ENCODE measurements around the gene ALG2. TPM values are rescaled to one million over a fixed set of nuclear protein-coding genes. Genes with fewer than 3 reads are reported as not detected.
A peak's percentile ranks its signal among the peaks of the same experiment; 100 is the strongest.

ALG2 gene
- total and polyA plus RNA-seq, 9 of the 15 experiments (the other 6 are each of a cell fraction or from before 2014, with no cell fraction given): 4.9 to 41.9 (median 20.2) TPM

GRCh38 chr9:99259231-99259918, 37.6 kb upstream of the ALG2 start:
- peak overlapping the region; percentile 92 for H2AFZ ChIP-seq (ENCODE audit: low read depth, low read length)
- peak overlapping the region in 1 of 2 experiments; percentile 80; a peak in 3 of 4 replicates for H3K9ac ChIP-seq (ENCODE audit: insufficient read depth in 1 of 2, low read depth in 2 of 2, low read length in 2 of 2)
- in situ Hi-C loops (cut with MboI): loop anchor here (25.0 kb wide), 1 partner anchor 753 kb away; no protein-coding TSS in a partner anchor
- TF ChIP-seq ZFP36 (IDR thresholded peaks at IDR 0.05; ENCODE audit: low read depth, low read length, partially characterized antibody) (no peak), TBP (optimal IDR thresholded peaks at IDR 0.05; ENCODE audit: low read depth, low read length) (no peak), NR2C1 (IDR thresholded peaks at IDR 0.05) (no peak), NR2C1 (tag; IDR thresholded peaks at IDR 0.05) (peak; percentile 48; the same call in 1 of the 2 replicates), ZNF354B (CRISPR knock-in tag; IDR thresholded peaks at IDR 0.05) (no peak), CEBPB (tag; IDR thresholded peaks at IDR 0.05) (peak; percentile 82), ZNF395 (CRISPR knock-in tag; IDR thresholded peaks at IDR 0.05) (peak; percentile 71; the same call in 1 of the 2 replicates), ZNF583 (CRISPR knock-in tag; IDR thresholded peaks at IDR 0.05) (0 out of 2 replicates have a peak, but pooled peaks have one; percentile 53), CREB3L1 (IDR thresholded peaks at IDR 0.05; ENCODE audit: borderline replicate concordance, low read depth) (peak; percentile 30; the same call in 1 of the 2 replicates), SMARCA4 (IDR thresholded peaks at IDR 0.05) (no peak)
- TF ChIP-seq, protein P1, sequence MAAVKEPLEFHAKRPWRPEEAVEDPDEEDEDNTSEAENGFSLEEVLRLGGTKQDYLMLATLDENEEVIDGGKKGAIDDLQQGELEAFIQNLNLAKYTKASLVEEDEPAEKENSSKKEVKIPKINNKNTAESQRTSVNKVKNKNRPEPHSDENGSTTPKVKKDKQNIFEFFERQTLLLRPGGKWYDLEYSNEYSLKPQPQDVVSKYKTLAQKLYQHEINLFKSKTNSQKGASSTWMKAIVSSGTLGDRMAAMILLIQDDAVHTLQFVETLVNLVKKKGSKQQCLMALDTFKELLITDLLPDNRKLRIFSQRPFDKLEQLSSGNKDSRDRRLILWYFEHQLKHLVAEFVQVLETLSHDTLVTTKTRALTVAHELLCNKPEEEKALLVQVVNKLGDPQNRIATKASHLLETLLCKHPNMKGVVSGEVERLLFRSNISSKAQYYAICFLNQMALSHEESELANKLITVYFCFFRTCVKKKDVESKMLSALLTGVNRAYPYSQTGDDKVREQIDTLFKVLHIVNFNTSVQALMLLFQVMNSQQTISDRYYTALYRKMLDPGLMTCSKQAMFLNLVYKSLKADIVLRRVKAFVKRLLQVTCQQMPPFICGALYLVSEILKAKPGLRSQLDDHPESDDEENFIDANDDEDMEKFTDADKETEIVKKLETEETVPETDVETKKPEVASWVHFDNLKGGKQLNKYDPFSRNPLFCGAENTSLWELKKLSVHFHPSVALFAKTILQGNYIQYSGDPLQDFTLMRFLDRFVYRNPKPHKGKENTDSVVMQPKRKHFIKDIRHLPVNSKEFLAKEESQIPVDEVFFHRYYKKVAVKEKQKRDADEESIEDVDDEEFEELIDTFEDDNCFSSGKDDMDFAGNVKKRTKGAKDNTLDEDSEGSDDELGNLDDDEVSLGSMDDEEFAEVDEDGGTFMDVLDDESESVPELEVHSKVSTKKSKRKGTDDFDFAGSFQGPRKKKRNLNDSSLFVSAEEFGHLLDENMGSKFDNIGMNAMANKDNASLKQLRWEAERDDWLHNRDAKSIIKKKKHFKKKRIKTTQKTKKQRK (IDR thresholded peaks at IDR 0.05; ENCODE audit: borderline replicate concordance, low read depth, low read length): no peak
- TF ChIP-seq, protein P2, sequence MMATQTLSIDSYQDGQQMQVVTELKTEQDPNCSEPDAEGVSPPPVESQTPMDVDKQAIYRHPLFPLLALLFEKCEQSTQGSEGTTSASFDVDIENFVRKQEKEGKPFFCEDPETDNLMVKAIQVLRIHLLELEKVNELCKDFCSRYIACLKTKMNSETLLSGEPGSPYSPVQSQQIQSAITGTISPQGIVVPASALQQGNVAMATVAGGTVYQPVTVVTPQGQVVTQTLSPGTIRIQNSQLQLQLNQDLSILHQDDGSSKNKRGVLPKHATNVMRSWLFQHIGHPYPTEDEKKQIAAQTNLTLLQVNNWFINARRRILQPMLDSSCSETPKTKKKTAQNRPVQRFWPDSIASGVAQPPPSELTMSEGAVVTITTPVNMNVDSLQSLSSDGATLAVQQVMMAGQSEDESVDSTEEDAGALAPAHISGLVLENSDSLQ (IDR thresholded peaks at IDR 0.05): peak; percentile 68
- TF ChIP-seq, protein P3, sequence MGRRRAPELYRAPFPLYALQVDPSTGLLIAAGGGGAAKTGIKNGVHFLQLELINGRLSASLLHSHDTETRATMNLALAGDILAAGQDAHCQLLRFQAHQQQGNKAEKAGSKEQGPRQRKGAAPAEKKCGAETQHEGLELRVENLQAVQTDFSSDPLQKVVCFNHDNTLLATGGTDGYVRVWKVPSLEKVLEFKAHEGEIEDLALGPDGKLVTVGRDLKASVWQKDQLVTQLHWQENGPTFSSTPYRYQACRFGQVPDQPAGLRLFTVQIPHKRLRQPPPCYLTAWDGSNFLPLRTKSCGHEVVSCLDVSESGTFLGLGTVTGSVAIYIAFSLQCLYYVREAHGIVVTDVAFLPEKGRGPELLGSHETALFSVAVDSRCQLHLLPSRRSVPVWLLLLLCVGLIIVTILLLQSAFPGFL (CRISPR knock-in tag; IDR thresholded peaks at IDR 0.05): no peak

More at GRCh38 chr9:99259231-99259918, 37.6 kb upstream of the ALG2 start:
- ATAC-seq (peak; percentile 81), DNase-seq (ENCODE audit: extremely low read depth in 1 of 4, low spot score in 3 of 4) (peak; percentile 19 to 52 (median 20)), FAIRE-seq (peak; percentile 54)
- Histone ChIP-seq H3K9me1 (ENCODE audit: control insufficient read depth, insufficient read depth, low read length) (no peaks in the 10 kb centered on the region), H3K4me2 (ENCODE audit: insufficient read depth, low read length) (peak overlapping the region; percentile 65; the same call in 1 of the 2 replicates), H3K9me3 (replicated peaks; ENCODE audit: control insufficient read depth, insufficient read depth, low read depth, low read length) (no peaks in the 10 kb centered on the region), H3K4me1 (replicated peaks in 1 of 2; ENCODE audit: control insufficient read depth in 2 of 2, insufficient read depth in 2 of 2, low read length in 2 of 2) (peaks cover 8% of the 10 kb centered on the region in 2 experiments; a peak in 3 of 5 replicates), H3K27ac (ENCODE audit: extremely low read depth, low read depth, low read length) (no peak overlapping the region), H3K36me3 (ENCODE audit: control insufficient read depth, insufficient read depth, low read length) (no peaks in the 10 kb centered on the region), H3K4me3 (no peak overlapping the region), H3K27me3 (ENCODE audit: control insufficient read depth in 2 of 2, insufficient read depth in 2 of 2, low read length in 2 of 2) (peaks cover 4 to 10% of the 10 kb centered on the region in 2 experiments; a peak in 2 of 5 replicates), H4K20me1 (replicated peaks; ENCODE audit: control insufficient read depth, insufficient read depth, low read length) (0 out of 2 replicates have a peak, but pooled peaks cover 3% of the 10 kb centered on the region), H3K79me2 (ENCODE audit: control insufficient read depth, insufficient read depth, low read length) (no peaks in the 10 kb centered on the region)
- POLR2A ChIA-PET: interaction anchor here (0.8 to 1.1 kb wide), 3 partner anchors 26 to 37 kb away, joined by 3 to 5 read pairs (median 3); partner anchors contain the start of genes ALG2 and SEC61B
- CTCF ChIA-PET (ENCODE audit: low intra/inter-chr PET ratio): no interaction called here
- BruUV-seq (replicated peaks): no TSS peak
- WGBS (ENCODE audit: insufficient coverage, low coverage, missing lambda C conversion rate): 17% methylated on average over 26 of the region's 27 CpGs
- intact Hi-C loops (cut with micrococcal nuclease): no loop called here
